ENCODE data around the gene PRKAG2.

DNA sequence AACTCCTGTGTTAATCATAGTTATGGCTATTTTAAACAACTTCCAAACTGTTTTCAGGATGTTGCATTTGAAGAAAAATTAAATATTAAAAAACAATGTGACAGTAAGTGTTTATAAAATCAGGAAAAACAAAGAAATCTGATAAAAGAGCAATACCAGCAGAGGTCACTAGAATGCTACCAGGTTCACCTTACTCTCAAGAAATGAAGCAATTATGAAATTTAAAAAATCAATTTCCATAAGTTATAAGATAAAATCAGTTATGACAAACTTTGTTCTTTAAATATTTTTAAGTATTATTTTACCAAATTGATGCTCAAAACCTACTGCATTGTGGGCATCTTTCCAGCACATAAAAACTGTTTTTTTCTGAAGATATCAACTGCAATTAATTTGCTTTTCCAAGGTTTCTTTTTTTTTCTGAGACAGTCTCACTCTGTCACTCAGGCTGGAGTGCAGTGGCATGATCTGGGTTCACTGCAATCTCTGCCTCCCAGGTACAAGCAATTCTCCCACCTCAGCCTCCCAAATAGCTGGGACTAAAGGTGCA, 306.5 kb downstream of the PRKAG2 start:
- TF ChIP-seq, protein P1, sequence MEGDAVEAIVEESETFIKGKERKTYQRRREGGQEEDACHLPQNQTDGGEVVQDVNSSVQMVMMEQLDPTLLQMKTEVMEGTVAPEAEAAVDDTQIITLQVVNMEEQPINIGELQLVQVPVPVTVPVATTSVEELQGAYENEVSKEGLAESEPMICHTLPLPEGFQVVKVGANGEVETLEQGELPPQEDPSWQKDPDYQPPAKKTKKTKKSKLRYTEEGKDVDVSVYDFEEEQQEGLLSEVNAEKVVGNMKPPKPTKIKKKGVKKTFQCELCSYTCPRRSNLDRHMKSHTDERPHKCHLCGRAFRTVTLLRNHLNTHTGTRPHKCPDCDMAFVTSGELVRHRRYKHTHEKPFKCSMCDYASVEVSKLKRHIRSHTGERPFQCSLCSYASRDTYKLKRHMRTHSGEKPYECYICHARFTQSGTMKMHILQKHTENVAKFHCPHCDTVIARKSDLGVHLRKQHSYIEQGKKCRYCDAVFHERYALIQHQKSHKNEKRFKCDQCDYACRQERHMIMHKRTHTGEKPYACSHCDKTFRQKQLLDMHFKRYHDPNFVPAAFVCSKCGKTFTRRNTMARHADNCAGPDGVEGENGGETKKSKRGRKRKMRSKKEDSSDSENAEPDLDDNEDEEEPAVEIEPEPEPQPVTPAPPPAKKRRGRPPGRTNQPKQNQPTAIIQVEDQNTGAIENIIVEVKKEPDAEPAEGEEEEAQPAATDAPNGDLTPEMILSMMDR (conservative IDR thresholded peaks at IDR 0.05; ENCODE audit: low read length): peak; percentile 67
- no peak for TF ChIP-seq EZH2phosphoT487 (IDR thresholded peaks at IDR 0.05; ENCODE audit: borderline replicate concordance)
